ENCODE measurements around the gene PALD1.

GRCh38 chr10:70567603-70568002 lies 89.0 kb downstream of the PALD1 start:
- TF ChIP-seq ZNF432 (CRISPR knock-in tag; IDR thresholded peaks at IDR 0.05; ENCODE audit: borderline replicate concordance) = no peak
- TF ChIP-seq PCBP1 (IDR thresholded peaks at IDR 0.05; ENCODE audit: borderline replicate concordance, low read depth, low read length) = no peak
- no peak for TF ChIP-seq FOXA3 (CRISPR knock-in tag; IDR thresholded peaks at IDR 0.05)
- TF ChIP-seq USF2 (IDR thresholded peaks at IDR 0.05; ENCODE audit: low read depth, low read length) = no peak
- TF ChIP-seq USF2 (CRISPR knock-in tag; IDR thresholded peaks at IDR 0.05; ENCODE audit: borderline replicate concordance) = no peak
- TF ChIP-seq RNF219 (CRISPR knock-in tag; IDR thresholded peaks at IDR 0.05) = no peak

Measured in HepG2 (cell line).